ENCODE results near the gene FOXR1.

GRCh38 chr11:118939404-118939915, 32.1 kb upstream of the FOXR1 start:
- no peak for TF ChIP-seq EP300 (IDR thresholded peaks at IDR 0.05)
- TF ChIP-seq, protein P1, sequence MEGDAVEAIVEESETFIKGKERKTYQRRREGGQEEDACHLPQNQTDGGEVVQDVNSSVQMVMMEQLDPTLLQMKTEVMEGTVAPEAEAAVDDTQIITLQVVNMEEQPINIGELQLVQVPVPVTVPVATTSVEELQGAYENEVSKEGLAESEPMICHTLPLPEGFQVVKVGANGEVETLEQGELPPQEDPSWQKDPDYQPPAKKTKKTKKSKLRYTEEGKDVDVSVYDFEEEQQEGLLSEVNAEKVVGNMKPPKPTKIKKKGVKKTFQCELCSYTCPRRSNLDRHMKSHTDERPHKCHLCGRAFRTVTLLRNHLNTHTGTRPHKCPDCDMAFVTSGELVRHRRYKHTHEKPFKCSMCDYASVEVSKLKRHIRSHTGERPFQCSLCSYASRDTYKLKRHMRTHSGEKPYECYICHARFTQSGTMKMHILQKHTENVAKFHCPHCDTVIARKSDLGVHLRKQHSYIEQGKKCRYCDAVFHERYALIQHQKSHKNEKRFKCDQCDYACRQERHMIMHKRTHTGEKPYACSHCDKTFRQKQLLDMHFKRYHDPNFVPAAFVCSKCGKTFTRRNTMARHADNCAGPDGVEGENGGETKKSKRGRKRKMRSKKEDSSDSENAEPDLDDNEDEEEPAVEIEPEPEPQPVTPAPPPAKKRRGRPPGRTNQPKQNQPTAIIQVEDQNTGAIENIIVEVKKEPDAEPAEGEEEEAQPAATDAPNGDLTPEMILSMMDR (IDR thresholded peaks at IDR 0.05): no peak
- no peak for TF ChIP-seq POLR2AphosphoS5 (IDR thresholded peaks at IDR 0.05)
- no peak for TF ChIP-seq POLR2A (IDR thresholded peaks at IDR 0.05)

All from suprapubic skin (tissue), 4 donors.